ENCODE results near the gene FRRS1L.

The FRRS1L gene

GRCh38 chr9:109166771-109167601, at the start of gene FRRS1L:
Gene FRRS1L (minus strand): TSS chr9:109167249. CDS start chr9:109167138, 111 bp downstream.
- DNase-seq (ENCODE audit: low read depth in 1 of 2, low spot score in 1 of 2), result no peak
- in situ Hi-C loops (cut with HindIII; ENCODE audit: low pct_unique_long_range_greater_than_20kb, low sequenced_read_pairs), result no loop called here
- no peak for TF ChIP-seq JUND (IDR thresholded peaks at IDR 0.05; ENCODE audit: low read depth)

- TF ChIP-seq JUND (IDR thresholded peaks at IDR 0.05; ENCODE audit: low read depth), result no peak
- in situ Hi-C loops (cut with HindIII; ENCODE audit: low pct_unique_long_range_greater_than_20kb, low sequenced_read_pairs), result no loop called here
Measured at GRCh38 chr9:109214414-109214813, 47.4 kb upstream of the FRRS1L start.

GRCh38 chr9:109213285-109214121, 46.5 kb upstream of the FRRS1L start:
- in situ Hi-C loops (cut with HindIII; ENCODE audit: low pct_unique_long_range_greater_than_20kb, low sequenced_read_pairs), result no loop called here
- TF ChIP-seq JUND (IDR thresholded peaks at IDR 0.05; ENCODE audit: low read depth), result no peak
- DNase-seq (ENCODE audit: low read depth in 1 of 2, low spot score in 1 of 2), result peak; percentile 26 to 48

More at GRCh38 chr9:109214414-109214813, 47.4 kb upstream of the FRRS1L start:
- DNase-seq (ENCODE audit: low read depth in 1 of 2, low spot score in 1 of 2), result no peak

- no peak for DNase-seq (ENCODE audit: low read depth in 1 of 2, low spot score in 1 of 2)
- no peak for TF ChIP-seq JUND (IDR thresholded peaks at IDR 0.05; ENCODE audit: low read depth)
- in situ Hi-C loops (cut with HindIII; ENCODE audit: low pct_unique_long_range_greater_than_20kb, low sequenced_read_pairs), result no loop called here
Measured at GRCh38 chr9:109212768-109213167, 45.7 kb upstream of the FRRS1L start.

GRCh38 chr9:109206670-109207069, 39.6 kb upstream of the FRRS1L start:
- in situ Hi-C loops (cut with HindIII; ENCODE audit: low pct_unique_long_range_greater_than_20kb, low sequenced_read_pairs), result no loop called here
- DNase-seq (ENCODE audit: low read depth in 1 of 2, low spot score in 1 of 2), result no peak
- no peak for TF ChIP-seq JUND (IDR thresholded peaks at IDR 0.05; ENCODE audit: low read depth)

GRCh38 chr9:109205526-109205925, 38.5 kb upstream of the FRRS1L start:
- no peak for TF ChIP-seq JUND (IDR thresholded peaks at IDR 0.05; ENCODE audit: low read depth)
- DNase-seq (ENCODE audit: low read depth in 1 of 2, low spot score in 1 of 2), result no peak
- in situ Hi-C loops (cut with HindIII; ENCODE audit: low pct_unique_long_range_greater_than_20kb, low sequenced_read_pairs), result no loop called here

GRCh38 chr9:109203761-109204360, 36.8 kb upstream of the FRRS1L start:
- in situ Hi-C loops (cut with HindIII; ENCODE audit: low pct_unique_long_range_greater_than_20kb, low sequenced_read_pairs), result no loop called here
- no peak for DNase-seq (ENCODE audit: low read depth in 1 of 2, low spot score in 1 of 2)
- TF ChIP-seq JUND (IDR thresholded peaks at IDR 0.05; ENCODE audit: low read depth), result no peak

GRCh38 chr9:109199676-109200075, 32.6 kb upstream of the FRRS1L start:
- in situ Hi-C loops (cut with HindIII; ENCODE audit: low pct_unique_long_range_greater_than_20kb, low sequenced_read_pairs), result no loop called here
- DNase-seq (ENCODE audit: low read depth in 1 of 2, low spot score in 1 of 2), result no peak
- TF ChIP-seq JUND (IDR thresholded peaks at IDR 0.05; ENCODE audit: low read depth), result no peak

GRCh38 chr9:109198736-109199382, 31.8 kb upstream of the FRRS1L start:
- TF ChIP-seq JUND (IDR thresholded peaks at IDR 0.05; ENCODE audit: low read depth), result no peak
- peak in 1 of 2 experiments; percentile 31 for DNase-seq (ENCODE audit: low read depth in 1 of 2, low spot score in 1 of 2)
- in situ Hi-C loops (cut with HindIII; ENCODE audit: low pct_unique_long_range_greater_than_20kb, low sequenced_read_pairs), result no loop called here

- no peak for DNase-seq (ENCODE audit: low read depth in 1 of 2, low spot score in 1 of 2)
- in situ Hi-C loops (cut with HindIII; ENCODE audit: low pct_unique_long_range_greater_than_20kb, low sequenced_read_pairs), result no loop called here
- TF ChIP-seq JUND (IDR thresholded peaks at IDR 0.05; ENCODE audit: low read depth), result no peak
Measured at GRCh38 chr9:109193974-109194556, 27.0 kb upstream of the FRRS1L start.

- TF ChIP-seq JUND (IDR thresholded peaks at IDR 0.05; ENCODE audit: low read depth), result no peak
- peak in 1 of 2 experiments; percentile 50 for DNase-seq (ENCODE audit: low read depth in 1 of 2, low spot score in 1 of 2)
- in situ Hi-C loops (cut with HindIII; ENCODE audit: low pct_unique_long_range_greater_than_20kb, low sequenced_read_pairs), result no loop called here
Measured at GRCh38 chr9:109192732-109193361, 25.8 kb upstream of the FRRS1L start.
